HCT116 (cell line): ENCODE measurements around the gene AOPEP. TPM values are rescaled to one million over a fixed set of nuclear protein-coding genes. Genes with fewer than 3 reads are reported as not detected.

Experiments
- ATAC-seq: fragments of 200-7000 bp; cut with Tn5 transposase; 2 replicates; pipeline ENCODE4 v1.9.1; 2020; ENCODE audit warnings: mild to moderate bottlenecking, moderate library complexity
- BruUV-seq: library from RNA; stranded (reverse); fragments of 400-500 nt; replicated peaks from 2 replicates; lab custom pipeline; 2021; lab: Mats Ljungman, UMichigan
- CTCF ChIA-PET: fragments of 300-600 bp; sonication (Branson Sonifier 250); formaldehyde crosslinking; loops from one replicate; lab custom pipeline; 2021; ENCODE audit warnings: antibody characterized with exemption; lab: Charles Lee
- POLR2A ChIA-PET: fragments of 300-600, 350-600 bp; sonication (Branson Sonifier 250); formaldehyde crosslinking; loops from one replicate; lab custom pipeline; 2021; ENCODE audit warnings: antibody characterized with exemption; lab: Charles Lee
- RAD21 ChIA-PET, 2 experiments: fragments of 300-600 bp; sonication (Branson Sonifier 250); formaldehyde crosslinking; loops; one replicate each; lab custom pipeline; 2023; ENCODE audit warnings: low total read pairs in 2 of 2; ENCODE audit not compliant: uncharacterized antibody in 2 of 2, unreplicated experiment in 2 of 2, low non-redundant PET in 1 of 2; lab: Charles Lee
- DNase-seq: peaks from one replicate; pipeline ENCODE4 v3.0.0-alpha.2; 2010; ENCODE audit warnings: low read depth, low spot score
- H2AFZ ChIP-seq: fragments of 200-600 bp; shearing (Covaris generic), sonication (generic); 2 replicates; pipeline ENCODE4 v1.6.1; 2017; ENCODE audit warnings: low read depth, mixed run types, mixed read lengths, antibody characterized with exemption, low read length; ENCODE audit not compliant: poor library complexity, severe bottlenecking
- H3K27ac ChIP-seq: 2 replicates; pipeline ENCODE4 v1.5.1; 2012; ENCODE audit warnings: low read depth, low read length
- H3K27me3 ChIP-seq: fragments of 200-600 bp; sonication (generic); 2 replicates; pipeline ENCODE4 v1.6.1; 2016; ENCODE audit warnings: mixed run types, low read length, mixed read lengths; ENCODE audit not compliant: insufficient read depth
- H3K36me3 ChIP-seq, 2 experiments: fragments of 200-500 bp in 1 of 2; fragments of 200-600 bp in 1 of 2; sonication (Bioruptor generic) in 1 of 2; sonication (generic) in 1 of 2; 2 replicates each; pipeline versions ENCODE4 v1.5.1 to v1.6.1; 2014 to 2016; ENCODE audit warnings: low read length in 2 of 2, inconsistent platforms in 1 of 2, mixed read lengths in 1 of 2, mixed run types in 1 of 2; ENCODE audit not compliant: insufficient read depth in 2 of 2, control insufficient read depth in 1 of 2
- H3K4me1 ChIP-seq, 2 experiments: fragments of 200-600 bp in 1 of 2; sonication (generic) in 1 of 2; 2 replicates each; pipeline versions ENCODE4 v1.5.1 to v1.6.1; 2012 to 2017; ENCODE audit warnings: low read length in 2 of 2, inconsistent platforms in 1 of 2, mild to moderate bottlenecking in 1 of 2, mixed read lengths in 1 of 2, mixed run types in 1 of 2, moderate library complexity in 1 of 2; ENCODE audit not compliant: insufficient read depth in 2 of 2, control insufficient read depth in 1 of 2
- H3K4me2 ChIP-seq: fragments of 200-600 bp; sonication (generic); 2 replicates; pipeline ENCODE4 v1.6.1; 2017; ENCODE audit warnings: mixed run types, low read length, mixed read lengths
- H3K4me3 ChIP-seq, 2 experiments: fragments of 200-600 bp in 1 of 2; sonication (generic) in 1 of 2; replicated peaks in 1 of 2; 2 replicates each; pipeline ENCODE4 v1.5.1; 2011 to 2016; ENCODE audit warnings: low read length in 2 of 2, control low read depth in 1 of 2, low read depth in 1 of 2, mild to moderate bottlenecking in 1 of 2, mixed read lengths in 1 of 2, mixed run types in 1 of 2
- H3K79me2 ChIP-seq: fragments of 200-600 bp; sonication (generic); 2 replicates; pipeline ENCODE4 v1.6.1; 2017; ENCODE audit warnings: mild to moderate bottlenecking, mixed run types, low read length, moderate library complexity, mixed read lengths; ENCODE audit not compliant: insufficient read depth
- H3K9ac ChIP-seq: fragments of 200-600 bp; sonication (generic); 2 replicates; pipeline ENCODE4 v1.6.1; 2016; ENCODE audit warnings: low read length, mixed read lengths
- H3K9me2 ChIP-seq: fragments of 200-600 bp; sonication (generic), shearing (Covaris generic); 2 replicates; pipeline ENCODE4 v1.6.1; 2017; ENCODE audit warnings: mixed run types, mild to moderate bottlenecking, moderate library complexity; ENCODE audit not compliant: insufficient read depth
- H3K9me3 ChIP-seq, 2 experiments: fragments of 200-500 bp in 1 of 2; fragments of 200-600 bp in 1 of 2; sonication (Bioruptor generic) in 1 of 2; sonication (generic) in 1 of 2; 2 replicates each; pipeline ENCODE4 v1.6.1; 2014 to 2017; ENCODE audit warnings: low read length in 2 of 2, mixed read lengths in 2 of 2, inconsistent platforms in 1 of 2, low read depth in 1 of 2, mild to moderate bottlenecking in 1 of 2, mixed run types in 1 of 2, moderate library complexity in 1 of 2; ENCODE audit not compliant: control insufficient read depth in 1 of 2, insufficient read depth in 1 of 2
- H4K20me1 ChIP-seq: fragments of 200-600 bp; sonication (generic), shearing (Covaris generic); 2 replicates; pipeline ENCODE4 v1.6.1; 2017; ENCODE audit warnings: mixed run types, mild to moderate bottlenecking, moderate library complexity; ENCODE audit not compliant: insufficient read depth
- ATF3 ChIP-seq: IDR thresholded peaks from 2 replicates; pipeline ENCODE4 v1.6.1; 2012
- CBX3 ChIP-seq: IDR thresholded peaks from 2 replicates; pipeline ENCODE4 v1.6.1; 2012; ENCODE audit warnings: low read depth
- CEBPB ChIP-seq: IDR thresholded peaks from 2 replicates; pipeline ENCODE4 v1.6.1; 2012; ENCODE audit warnings: low read depth
- CTCF ChIP-seq, 3 experiments: fragments of 200-600 bp in 1 of 3; sonication (generic) in 1 of 3; IDR thresholded peaks in 2 of 3; conservative IDR thresholded peaks in 1 of 3; 2 replicates each; pipeline ENCODE4 v1.5.1; 2012 to 2017; ENCODE audit warnings: low read depth in 2 of 3, low read length in 2 of 3, antibody characterized with exemption in 1 of 3, borderline replicate concordance in 1 of 3, control low read depth in 1 of 3, mild to moderate bottlenecking in 1 of 3, mixed read lengths in 1 of 3, mixed run types in 1 of 3, moderate library complexity in 1 of 3; ENCODE audit not compliant: insufficient read depth in 1 of 3
- EGR1 ChIP-seq: IDR thresholded peaks from 2 replicates; pipeline ENCODE4 v1.6.1; 2012; ENCODE audit warnings: low read depth
- FOSL1 ChIP-seq: IDR thresholded peaks from 2 replicates; pipeline ENCODE4 v1.6.1; 2012; ENCODE audit warnings: low read depth
- JUND ChIP-seq: IDR thresholded peaks from 2 replicates; pipeline ENCODE4 v1.6.1; 2012
- MAX ChIP-seq: IDR thresholded peaks from 2 replicates; pipeline ENCODE4 v1.6.1; 2012
- POLR2A ChIP-seq: IDR thresholded peaks from 2 replicates; pipeline ENCODE4 v1.7.0; 2011; ENCODE audit warnings: borderline replicate concordance; ENCODE audit not compliant: insufficient read depth, insufficient read length; ENCODE audit errors: extremely low read depth
- POLR2AphosphoS5 ChIP-seq: IDR thresholded peaks from 2 replicates; pipeline ENCODE4 v1.6.1; 2011; ENCODE audit warnings: mild to moderate bottlenecking, low read depth, low read length, moderate library complexity
- RAD21 ChIP-seq: IDR thresholded peaks from 2 replicates; pipeline ENCODE4 v1.6.1; 2012; ENCODE audit warnings: low read depth, mild to moderate bottlenecking
- SRF ChIP-seq: IDR thresholded peaks from 2 replicates; pipeline ENCODE4 v1.6.1; 2012; ENCODE audit warnings: low read depth
- ZFX ChIP-seq: fragments of 450-650 bp; IDR thresholded peaks from 2 replicates; pipeline ENCODE4 v1.6.1; 2017
- ZNF274 ChIP-seq: fragments of 200-500 bp; sonication (Bioruptor generic); IDR thresholded peaks from 2 replicates; pipeline ENCODE4 v1.6.1; 2014; ENCODE audit warnings: mild to moderate bottlenecking, low read depth, low read length, inconsistent platforms
- intact Hi-C: fragments of 100-400 bp; cut with micrococcal nuclease; formaldehyde crosslinking; loops from 2 replicates; pipeline ENCODE4 v1.10.0; 2022
- total RNA-seq: library from RNA; stranded (reverse); gene quantifications from one replicate; pipeline ENCODE4 v1.2.1, GENCODE V29; 2021; ENCODE audit not compliant: unreplicated experiment

Gene AOPEP
- total RNA-seq, 1 experiment from 2014 or later = 15.1 TPM

- DNase-seq = no peak
- peaks cover 5 to 8% of the 10 kb centered on the region in 2 experiments; a peak in 3 of 4 replicates for H3K4me1 ChIP-seq
Observed at GRCh38 chr9:94887721-94888120, 161.2 kb downstream of the AOPEP start.

More at GRCh38 chr9:94887721-94888120, 161.2 kb downstream of the AOPEP start:
- H3K9ac ChIP-seq = no peak overlapping the region
- H3K9me3 ChIP-seq = peaks cover 0 to 8% of the 10 kb centered on the region in 2 experiments; a peak in 1 of 4 replicates
- no peak overlapping the region for H3K4me3 ChIP-seq
- ATAC-seq = no peak
- no peak overlapping the region for H3K4me2 ChIP-seq
- H2AFZ ChIP-seq = no peak overlapping the region
- H3K36me3 ChIP-seq = no peaks in the 10 kb centered on the region
- H3K9me2 ChIP-seq = no peaks in the 10 kb centered on the region
- H4K20me1 ChIP-seq = no peaks in the 10 kb centered on the region
- intact Hi-C loops = no loop called here
- ChIA-PET RAD21 (no interaction called here), POLR2A (no interaction called here), CTCF (no interaction called here)
- no peaks in the 10 kb centered on the region for H3K27me3 ChIP-seq
- no peak overlapping the region for H3K27ac ChIP-seq
- no peaks in the 10 kb centered on the region for H3K79me2 ChIP-seq
- no TSS peak for BruUV-seq
- TF ChIP-seq JUND = no peak
- TF ChIP-seq SRF = no peak
- no peak for TF ChIP-seq ZFX
- TF ChIP-seq CTCF (IDR thresholded peaks at IDR 0.05 in 2 of 3, conservative IDR thresholded peaks at IDR 0.05 in 1 of 3; ENCODE audit: borderline replicate concordance in 1 of 3, insufficient read depth in 1 of 3, low read depth in 2 of 3, low read length in 2 of 3) = no peak
- TF ChIP-seq CEBPB = no peak
- no peak for TF ChIP-seq EGR1
- no peak for TF ChIP-seq ATF3
- TF ChIP-seq CBX3 = no peak
- no peak for TF ChIP-seq POLR2AphosphoS5
- no peak for TF ChIP-seq RAD21
- no peak for TF ChIP-seq ZNF274
- no peak for TF ChIP-seq POLR2A
- no peak for TF ChIP-seq FOSL1
- no peak for TF ChIP-seq MAX
